Measurements from ENCODE around the gene NAXE.
"Not testable (repeated sequence)": the region's sequence is repeated elsewhere in the genome, so short reads cannot be mapped to it uniquely, and the experiment has no call there.

Gene NAXE

GRCh38 chr1:156608981-156609380 is 17.4 kb downstream of the NAXE start:
- H3K27me3 Mint-ChIP-seq = peaks cover 15 to 16% of the 10 kb centered on the region in 2 donors
- no peak overlapping the region for H3K27ac Mint-ChIP-seq
- ATAC-seq (replicated peaks) = peak; percentile 66 to 70
- no peak overlapping the region for H3K4me3 Mint-ChIP-seq
- DNase-seq = peak; percentile 32
- H3K36me3 Mint-ChIP-seq = no peaks in the 10 kb centered on the region
- H3K4me1 Mint-ChIP-seq = peaks cover 10 to 22% of the 10 kb centered on the region in 2 donors
- H3K9me3 Mint-ChIP-seq = no peaks in the 10 kb centered on the region

- H3K4me3 Mint-ChIP-seq; DNase-seq; ATAC-seq (replicated peaks); H3K9me3 Mint-ChIP-seq; H3K27ac Mint-ChIP-seq; H3K36me3 Mint-ChIP-seq: not testable (repeated sequence)
- Mint-ChIP-seq H3K4me1 (peaks cover 10 to 22% of the 10 kb centered on the region in 2 donors), H3K27me3 (peaks cover 17 to 26% of the 10 kb centered on the region in 2 donors)
Measured at GRCh38 chr1:156610072-156610471, 18.5 kb downstream of the NAXE start.

GRCh38 chr1:156612666-156613065 is 21.1 kb downstream of the NAXE start:
- no peaks in the 10 kb centered on the region for H3K36me3 Mint-ChIP-seq
- H3K4me1 Mint-ChIP-seq = peaks cover 5 to 19% of the 10 kb centered on the region in 2 donors
- H3K9me3 Mint-ChIP-seq = no peaks in the 10 kb centered on the region
- peaks cover 29 to 43% of the 10 kb centered on the region in 2 donors for H3K27me3 Mint-ChIP-seq
- no peak overlapping the region for H3K4me3 Mint-ChIP-seq
- ATAC-seq (replicated peaks) (no peak), DNase-seq (no peak)
- H3K27ac Mint-ChIP-seq = no peak overlapping the region

GRCh38 chr1:156615946-156616345 is 24.4 kb downstream of the NAXE start:
- no peaks in the 10 kb centered on the region for H3K9me3 Mint-ChIP-seq
- no peaks in the 10 kb centered on the region for H3K36me3 Mint-ChIP-seq
- DNase-seq (no peak), ATAC-seq (replicated peaks) (no peak)
- H3K27ac Mint-ChIP-seq = no peak overlapping the region
- peaks cover 43 to 65% of the 10 kb centered on the region in 2 donors for H3K27me3 Mint-ChIP-seq
- peaks cover 3 to 4% of the 10 kb centered on the region in 2 donors for H3K4me1 Mint-ChIP-seq
- no peak overlapping the region for H3K4me3 Mint-ChIP-seq

GRCh38 chr1:156616463-156616862 is 24.9 kb downstream of the NAXE start:
- Mint-ChIP-seq H3K4me3 (no peak overlapping the region), H3K27me3 (peaks cover 47 to 70% of the 10 kb centered on the region in 2 donors), H3K4me1 (peaks cover 3 to 4% of the 10 kb centered on the region in 2 donors), H3K27ac (no peak overlapping the region), H3K36me3 (no peaks in the 10 kb centered on the region), H3K9me3 (no peaks in the 10 kb centered on the region)
- DNase-seq = no peak
- ATAC-seq (replicated peaks) = no peak

GRCh38 chr1:156618853-156619581 is 27.4 kb downstream of the NAXE start, which contains the start of gene HAPLN2:
TSS of gene HAPLN2 (plus strand) at chr1:156619415. CDS start at chr1:156623491, 4,076 bp downstream.
- Mint-ChIP-seq H3K4me3 (no peak within 1 kb of the TSS), H3K9me3 (no peaks in the 10 kb centered on the region), H3K36me3 (no peaks in the 10 kb centered on the region), H3K4me1 (peaks cover 2 to 16% of the 10 kb centered on the region in 2 donors), H3K27ac (no peak within 1 kb of the TSS), H3K27me3 (peaks cover 53 to 80% of the 10 kb centered on the region in 2 donors)
- DNase-seq = no peak
- ATAC-seq (replicated peaks) = no peak

GRCh38 chr1:156619582-156619955 is 28.0 kb downstream of the NAXE start:
- Mint-ChIP-seq H3K36me3 (no peaks in the 10 kb centered on the region), H3K4me1 (peaks cover 4 to 22% of the 10 kb centered on the region in 2 donors), H3K9me3 (no peaks in the 10 kb centered on the region), H3K4me3 (no peak overlapping the region), H3K27ac (no peak overlapping the region), H3K27me3 (peaks cover 57 to 81% of the 10 kb centered on the region in 2 donors)
- ATAC-seq (replicated peaks) (no peak), DNase-seq (no peak)

GRCh38 chr1:156622581-156623297 is 31.2 kb downstream of the NAXE start:
- H3K27me3 Mint-ChIP-seq = peaks cover 54 to 76% of the 10 kb centered on the region in 2 donors
- no peak overlapping the region for H3K4me3 Mint-ChIP-seq
- no peaks in the 10 kb centered on the region for H3K36me3 Mint-ChIP-seq
- no peaks in the 10 kb centered on the region for H3K9me3 Mint-ChIP-seq
- peaks cover 10 to 34% of the 10 kb centered on the region in 2 donors for H3K4me1 Mint-ChIP-seq
- no peak for DNase-seq
- H3K27ac Mint-ChIP-seq = peak overlapping the region; percentile 68
- ATAC-seq (replicated peaks) = no peak

- DNase-seq = no peak
- H3K4me3 Mint-ChIP-seq = peak overlapping the region; percentile 69 to 79
- H3K36me3 Mint-ChIP-seq = no peaks in the 10 kb centered on the region
- no peaks in the 10 kb centered on the region for H3K9me3 Mint-ChIP-seq
- peaks cover 10 to 34% of the 10 kb centered on the region in 2 donors for H3K4me1 Mint-ChIP-seq
- peak overlapping the region; percentile 77 for H3K27ac Mint-ChIP-seq
- H3K27me3 Mint-ChIP-seq = peaks cover 54 to 77% of the 10 kb centered on the region in 2 donors
- ATAC-seq (replicated peaks) = peak; percentile 75 to 76
Measured at GRCh38 chr1:156623946-156624813, 32.6 kb downstream of the NAXE start.

- no peak for DNase-seq
- no peaks in the 10 kb centered on the region for H3K9me3 Mint-ChIP-seq
- H3K4me1 Mint-ChIP-seq = peaks cover 9 to 34% of the 10 kb centered on the region in 2 donors
- H3K36me3 Mint-ChIP-seq = no peaks in the 10 kb centered on the region
- H3K4me3 Mint-ChIP-seq = peak overlapping the region; percentile 69 to 79
- peaks cover 47 to 71% of the 10 kb centered on the region in 2 donors for H3K27me3 Mint-ChIP-seq
- peak overlapping the region; percentile 77 for H3K27ac Mint-ChIP-seq
- peak; percentile 10 to 21 for ATAC-seq (replicated peaks)
Measured at GRCh38 chr1:156624814-156625435, 33.3 kb downstream of the NAXE start.

GRCh38 chr1:156625436-156626078 is 34.0 kb downstream of the NAXE start:
- Mint-ChIP-seq H3K4me3 (peak overlapping the region; percentile 78 to 79), H3K9me3 (no peaks in the 10 kb centered on the region), H3K27ac (peak overlapping the region; percentile 56), H3K36me3 (no peaks in the 10 kb centered on the region), H3K4me1 (peaks cover 9 to 34% of the 10 kb centered on the region in 2 donors), H3K27me3 (peaks cover 44 to 67% of the 10 kb centered on the region in 2 donors)
- peak; percentile 62 to 68 for ATAC-seq (replicated peaks)
- no peak for DNase-seq

- Mint-ChIP-seq H3K36me3 (no peaks in the 10 kb centered on the region), H3K27ac (peak overlapping the region; percentile 56), H3K4me1 (peaks cover 9 to 34% of the 10 kb centered on the region in 2 donors), H3K4me3 (peak overlapping the region; percentile 73 to 78), H3K27me3 (peaks cover 43 to 66% of the 10 kb centered on the region in 2 donors), H3K9me3 (no peaks in the 10 kb centered on the region)
- DNase-seq (no peak), ATAC-seq (replicated peaks) (no peak)
Measured at GRCh38 chr1:156626079-156626438, 34.5 kb downstream of the NAXE start.

GRCh38 chr1:156627313-156627880 is 35.8 kb downstream of the NAXE start:
- H3K27me3 Mint-ChIP-seq = peaks cover 47 to 66% of the 10 kb centered on the region in 2 donors
- no peak overlapping the region for H3K27ac Mint-ChIP-seq
- peaks cover 9 to 34% of the 10 kb centered on the region in 2 donors for H3K4me1 Mint-ChIP-seq
- DNase-seq (no peak), ATAC-seq (replicated peaks) (peak; percentile 28 to 50)
- no peak overlapping the region for H3K4me3 Mint-ChIP-seq
- no peaks in the 10 kb centered on the region for H3K36me3 Mint-ChIP-seq
- H3K9me3 Mint-ChIP-seq = no peaks in the 10 kb centered on the region

Measured in stimulated activated naive B cell treated with anti-CD40 and anti-IgM and Interleukin-4, amounts not matched to agents 10 μg/mL and 1 μg/mL and 100 μg/mL, for 72 hours (primary cell).